NCI-H2107 (cell line): Measurements from ENCODE around the gene SNRNP200.
"Not testable (repeated sequence)": the region's sequence is repeated elsewhere in the genome, so short reads cannot be mapped to it uniquely, and the experiment has no call there.

ENCODE experiments used
- DNase-seq: peaks from one replicate; lab custom pipeline; 2025; lab: John Stamatoyannopoulos, UW

SNRNP200 gene

DNA sequence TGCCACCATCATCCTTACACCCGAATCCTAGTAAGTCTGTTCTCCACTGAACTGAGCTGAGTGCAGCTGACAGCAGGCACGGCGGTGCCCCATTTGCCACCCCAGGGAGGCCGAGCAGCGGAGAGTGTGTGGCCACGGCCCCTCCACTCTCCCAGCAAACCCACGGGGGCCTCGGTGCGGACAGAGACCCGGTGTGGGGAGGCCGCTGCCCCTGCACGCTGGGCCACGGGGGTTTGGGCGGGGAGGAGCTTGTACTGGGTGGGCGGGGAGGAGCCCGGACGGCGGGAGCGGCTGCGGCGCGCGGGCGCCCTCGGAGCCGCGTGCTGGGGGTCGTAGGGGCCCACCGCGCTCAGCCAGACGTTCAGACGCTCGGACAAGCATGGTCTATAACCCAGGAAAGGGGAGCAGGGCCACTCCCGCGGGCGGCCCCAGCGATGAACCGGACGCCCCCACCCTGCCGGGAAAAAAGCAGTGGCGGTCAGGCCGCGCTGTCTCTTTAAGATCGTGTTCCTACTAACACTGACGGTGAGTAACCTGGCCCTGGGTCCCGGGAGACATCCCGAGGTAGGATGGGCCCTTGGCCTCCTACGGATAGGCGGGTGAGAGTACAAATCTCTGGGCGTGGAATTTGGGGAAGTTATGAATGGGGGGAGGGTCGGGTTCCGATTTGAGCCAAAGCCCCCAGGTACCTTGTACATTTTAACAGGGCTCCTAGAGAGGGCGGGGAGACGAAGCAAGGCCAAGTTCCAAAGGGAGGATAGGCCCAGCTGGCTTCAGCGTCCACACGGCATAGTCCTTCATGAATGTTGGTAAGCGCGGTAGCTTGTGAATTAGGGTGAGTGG lies 19.9 kb upstream of the SNRNP200 start, which contains the start of gene ITPRIPL1:
ITPRIPL1 (plus strand) TSS at position 277 of the 843 bp plus-strand sequence; CDS start at position 800, 523 bp downstream.
- no peak for DNase-seq

DNA sequence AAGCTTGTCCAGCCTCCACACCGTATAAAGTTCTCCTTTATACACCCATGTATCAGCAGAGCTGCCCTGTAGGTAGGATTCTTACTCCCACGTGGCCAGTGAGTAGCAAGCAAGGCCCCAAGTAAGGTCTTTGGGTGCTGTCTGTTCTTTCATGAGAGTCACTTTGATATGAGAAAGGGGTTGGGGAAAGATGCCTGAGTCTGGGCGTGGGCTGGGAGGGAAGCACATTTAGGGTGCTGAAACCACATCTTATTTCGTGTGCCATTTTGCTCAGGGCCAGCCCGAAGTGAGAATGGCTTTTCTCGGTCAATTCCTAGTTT lies 19.3 kb upstream of the SNRNP200 start:
- DNase-seq = no peak

DNA sequence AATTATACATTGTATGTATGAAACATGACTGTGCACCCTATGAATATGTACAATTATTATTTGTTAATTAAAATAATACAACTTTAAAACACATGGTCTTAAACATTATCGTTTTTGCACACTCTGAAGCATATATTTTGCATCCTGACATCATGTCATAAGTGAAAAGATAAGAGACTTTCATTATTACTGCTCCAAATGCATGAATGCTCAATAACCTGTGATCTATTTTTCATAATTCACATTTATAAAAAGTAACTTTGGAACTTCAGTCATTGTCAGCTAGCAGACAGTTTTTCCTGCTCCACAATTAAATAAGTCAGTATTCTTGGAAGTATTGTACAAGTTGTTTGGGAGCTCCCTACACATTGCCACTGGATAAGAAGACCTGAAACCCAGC lies 18.5 kb upstream of the SNRNP200 start:
- no peak for DNase-seq

DNA sequence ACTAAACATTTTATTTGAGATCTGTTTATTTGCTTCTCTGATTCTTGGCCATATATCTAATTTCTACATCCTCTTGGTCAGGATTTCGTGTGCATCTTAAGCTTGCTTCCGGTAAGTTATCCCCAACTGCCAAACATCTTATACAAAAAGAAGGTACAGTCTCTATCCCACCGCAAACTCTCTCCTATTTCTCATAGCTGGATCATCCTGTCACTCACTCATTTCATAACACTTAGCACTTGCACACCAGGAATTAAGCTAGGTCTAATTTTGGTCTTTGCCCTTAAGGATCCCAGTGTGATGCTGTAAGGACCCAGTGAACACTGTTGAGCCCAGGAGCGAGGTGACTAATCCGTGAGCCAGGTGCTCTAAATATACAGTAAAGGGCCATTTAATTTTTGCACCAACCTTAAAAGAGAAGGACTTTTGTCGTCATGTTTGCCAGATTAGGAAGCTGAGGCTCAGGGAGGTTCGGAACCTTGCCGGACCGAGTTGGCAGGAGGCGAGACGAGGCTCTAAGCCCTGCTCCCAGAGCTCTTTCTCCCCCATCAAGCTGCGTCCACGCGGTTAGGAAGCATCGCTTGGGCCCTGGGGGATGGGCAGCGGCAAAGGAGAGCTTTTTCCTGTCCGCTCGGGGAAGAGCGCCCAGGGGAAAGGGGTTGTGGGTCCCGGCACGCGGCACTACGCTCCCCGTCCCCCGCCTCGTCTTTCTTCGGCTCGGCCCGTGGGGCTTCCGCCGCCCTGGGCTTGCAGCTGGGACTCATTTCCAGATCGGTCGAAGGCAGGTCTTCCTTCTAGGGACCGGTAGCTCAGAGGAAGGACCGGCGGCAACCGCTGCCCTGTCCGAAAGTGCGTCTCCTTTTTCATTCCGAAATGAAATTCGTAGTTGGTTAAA lies 15.6 kb upstream of the SNRNP200 start:
- DNase-seq = no peak

DNA sequence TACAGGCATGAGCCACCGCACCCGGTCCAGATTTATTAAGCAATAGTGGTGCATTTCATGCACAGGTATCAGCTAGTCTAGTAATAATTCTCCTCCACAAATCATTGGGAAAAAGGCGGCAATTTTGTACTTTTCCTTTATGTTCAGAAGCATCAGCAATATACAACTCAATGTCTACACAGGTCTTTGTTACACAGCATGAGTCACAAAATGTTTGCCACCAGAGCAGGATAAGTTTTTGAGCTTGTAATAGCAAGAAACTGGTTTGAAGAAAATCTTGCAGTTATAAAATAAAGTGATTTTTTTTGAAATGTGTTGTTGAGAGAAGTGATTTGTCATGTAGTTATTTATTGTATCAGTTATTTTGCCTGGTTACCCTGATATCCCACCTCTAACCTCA lies 15.0 kb upstream of the SNRNP200 start:
- no peak for DNase-seq

DNA sequence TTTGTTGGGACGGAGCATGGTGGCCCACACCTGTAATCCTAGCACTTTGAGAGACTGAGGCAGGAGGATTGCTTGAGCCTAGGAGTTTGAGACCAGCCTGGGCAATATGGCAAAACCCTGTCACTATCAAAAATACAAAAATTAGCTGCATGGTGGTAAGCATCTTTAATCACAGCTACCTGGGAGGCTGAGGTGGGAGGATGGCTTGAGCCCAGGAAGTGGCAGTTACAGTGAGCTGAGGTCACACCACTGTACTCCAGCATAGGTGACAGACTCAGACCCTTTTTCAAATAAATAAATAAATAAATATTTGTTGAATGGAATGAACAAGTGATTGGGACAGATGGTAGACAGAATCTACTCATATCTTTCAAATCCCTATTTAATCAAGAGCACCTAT lies 14.1 kb upstream of the SNRNP200 start:
- no peak for DNase-seq

DNA sequence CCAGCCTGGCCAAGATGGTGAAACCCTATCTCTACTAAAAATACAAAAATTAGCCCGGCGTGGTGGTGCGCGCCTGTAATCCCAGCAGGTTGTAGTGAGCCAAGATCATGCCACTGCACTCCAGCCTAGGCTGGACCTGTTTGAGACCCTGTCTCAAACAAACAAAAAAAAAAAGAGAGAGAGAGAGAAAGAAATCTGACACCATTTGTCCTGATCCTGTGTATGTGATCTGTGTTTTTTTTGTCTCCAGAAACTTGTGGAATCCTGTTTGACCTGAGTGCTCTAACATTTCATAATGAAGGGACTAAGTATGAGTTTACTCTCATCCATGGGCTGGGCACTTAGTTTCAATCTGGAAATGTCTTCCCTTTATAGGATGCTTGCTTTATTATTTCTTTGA lies 13.4 kb upstream of the SNRNP200 start:
- no peak for DNase-seq

DNA sequence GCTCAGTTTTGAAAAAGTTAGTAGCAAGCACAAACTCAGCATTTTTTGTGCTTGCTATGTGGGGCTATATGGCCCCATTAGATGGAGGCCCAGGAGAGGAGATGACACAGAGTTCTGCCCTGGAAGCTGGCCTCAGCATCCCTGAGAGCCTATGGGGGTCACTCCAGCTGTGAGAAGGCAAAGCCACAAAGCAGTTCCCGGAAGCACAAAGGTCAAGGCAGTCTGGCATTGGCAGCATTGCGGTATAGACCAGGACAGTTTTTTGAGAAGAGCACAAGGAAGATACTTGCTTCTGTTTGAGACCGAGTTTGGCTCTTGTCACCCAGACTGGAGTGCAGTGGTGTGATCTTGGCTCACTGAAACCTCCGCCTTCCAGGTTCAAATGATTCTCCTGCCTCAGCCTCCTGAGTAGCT lies 12.2 kb upstream of the SNRNP200 start:
- no peak for DNase-seq

DNA sequence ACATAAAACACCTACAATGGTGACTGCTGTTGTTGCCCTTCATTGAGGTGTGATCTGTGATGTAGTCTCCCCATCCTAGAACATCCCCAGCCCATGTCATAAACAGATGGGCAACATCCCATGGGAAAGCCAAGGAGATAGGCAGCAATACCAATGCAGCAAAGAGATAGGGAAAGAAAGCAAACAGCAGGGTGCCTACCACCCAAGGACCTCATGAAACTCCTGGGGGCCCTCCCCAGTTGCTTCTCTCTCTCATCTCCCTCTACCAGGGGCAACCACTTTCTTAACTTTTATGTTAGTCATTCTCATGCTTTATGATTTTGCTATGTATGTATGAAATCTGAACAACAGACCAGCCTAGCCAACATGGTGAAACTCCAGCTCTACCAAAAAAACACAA lies 11.7 kb upstream of the SNRNP200 start:
- DNase-seq = no peak

DNA sequence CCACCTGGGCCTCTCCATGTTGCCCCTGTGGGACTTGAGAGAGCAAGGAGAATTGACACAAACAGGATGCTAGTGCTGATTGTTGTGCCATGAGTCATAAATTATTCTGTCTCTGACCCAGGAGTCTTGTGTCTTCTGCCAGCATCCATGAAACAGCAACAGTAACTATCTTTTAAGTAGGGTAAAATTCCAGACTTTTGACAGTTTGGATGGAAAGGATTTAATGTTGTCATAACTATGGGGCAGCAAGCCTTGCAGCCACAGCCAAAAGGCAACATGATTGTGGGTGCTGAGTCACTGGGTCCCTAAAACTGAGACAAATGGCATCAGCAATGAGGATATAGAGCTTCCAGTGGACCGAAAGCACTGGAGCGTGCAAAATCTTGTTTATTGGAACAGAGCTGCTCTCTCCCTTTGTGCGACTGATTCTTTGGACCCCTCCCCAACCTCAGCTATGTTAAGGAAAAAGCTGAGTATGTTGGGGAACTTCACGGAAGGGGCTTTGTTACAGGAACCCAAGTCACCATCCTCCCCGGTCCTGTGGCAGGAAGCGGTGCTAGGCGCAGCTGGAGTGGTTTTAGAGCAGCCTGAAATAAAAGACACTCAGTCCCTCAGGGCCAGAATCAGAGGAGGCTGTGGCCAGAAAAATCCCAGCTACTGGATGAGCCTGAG lies 10.2 kb upstream of the SNRNP200 start:
- DNase-seq = no peak

DNA sequence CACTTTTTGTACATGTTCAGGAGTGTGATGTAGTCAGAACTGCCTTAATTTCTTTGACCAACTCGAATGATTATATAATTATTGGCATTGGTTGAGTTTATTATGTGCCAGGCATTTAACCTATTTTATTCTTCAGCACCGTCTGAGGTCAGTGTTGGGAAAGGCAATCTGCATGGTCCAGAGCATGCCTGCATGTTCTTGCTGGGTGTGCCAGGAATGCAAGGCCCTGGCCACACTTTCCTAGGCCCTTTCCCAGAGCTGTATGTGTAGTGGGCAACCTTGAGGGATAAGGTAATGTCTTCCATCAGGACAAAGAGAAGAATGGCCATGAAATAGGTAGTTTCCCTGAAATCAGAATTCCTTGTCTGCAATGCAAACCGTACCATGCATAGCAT lies 9.7 kb upstream of the SNRNP200 start:
- no peak for DNase-seq

DNA sequence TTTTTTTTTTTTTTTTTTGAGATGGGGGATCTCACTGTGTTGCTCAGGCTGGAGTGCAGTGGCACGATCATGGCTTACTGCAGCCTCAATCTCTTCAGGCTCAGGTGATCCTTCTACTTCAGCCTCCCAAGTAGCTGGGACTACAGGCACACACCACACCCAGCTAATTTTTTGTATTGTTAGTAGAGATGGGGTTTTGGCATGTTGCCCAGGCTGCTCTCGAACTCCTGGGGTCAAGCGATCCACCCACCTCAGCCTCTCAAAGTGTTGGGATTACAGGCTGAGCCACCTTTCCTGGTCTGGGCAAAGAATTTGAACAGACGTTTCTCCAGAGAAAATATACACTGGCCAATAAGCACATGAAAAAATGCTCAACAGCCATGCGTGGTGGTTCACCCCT lies 2.9 kb upstream of the SNRNP200 start:
- no peak for DNase-seq

DNA sequence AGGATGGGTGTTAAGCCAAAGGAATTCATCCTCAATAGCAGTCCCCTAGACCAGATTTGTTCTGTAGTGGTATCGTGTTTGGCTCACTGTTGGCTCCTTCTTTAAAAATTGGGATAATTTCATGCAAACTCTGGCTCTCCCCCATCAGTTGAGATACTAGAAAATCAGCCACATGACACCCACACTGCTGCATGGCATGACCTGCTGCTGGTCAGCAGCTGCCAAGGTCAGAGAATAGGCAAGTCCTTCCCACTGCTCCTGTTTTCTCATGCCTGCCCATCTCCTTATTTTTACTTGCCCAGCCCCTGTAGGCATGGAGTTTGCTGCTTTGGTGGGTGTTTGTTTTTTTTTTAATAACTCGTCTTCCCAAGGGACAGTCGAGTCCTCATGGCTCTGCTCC lies 1.0 kb upstream of the SNRNP200 start:
- no peak for DNase-seq

DNA sequence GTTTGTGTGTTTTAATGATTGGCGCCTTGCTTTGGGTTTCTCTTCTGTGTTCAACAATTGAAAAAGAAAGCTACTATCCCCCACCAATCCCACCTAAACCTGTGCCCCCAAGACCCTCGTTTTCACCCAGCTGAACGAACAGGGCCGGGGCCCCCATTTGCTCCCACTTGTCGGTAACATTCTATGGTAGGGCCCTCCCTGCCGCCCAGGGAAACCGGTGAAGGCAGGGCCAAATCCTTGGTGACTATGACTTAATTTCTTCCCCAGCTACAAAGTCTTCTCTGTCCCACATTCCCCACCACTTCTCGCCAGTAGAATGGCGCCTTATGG lies 598 bp upstream of the SNRNP200 start:
- DNase-seq = no peak

DNA sequence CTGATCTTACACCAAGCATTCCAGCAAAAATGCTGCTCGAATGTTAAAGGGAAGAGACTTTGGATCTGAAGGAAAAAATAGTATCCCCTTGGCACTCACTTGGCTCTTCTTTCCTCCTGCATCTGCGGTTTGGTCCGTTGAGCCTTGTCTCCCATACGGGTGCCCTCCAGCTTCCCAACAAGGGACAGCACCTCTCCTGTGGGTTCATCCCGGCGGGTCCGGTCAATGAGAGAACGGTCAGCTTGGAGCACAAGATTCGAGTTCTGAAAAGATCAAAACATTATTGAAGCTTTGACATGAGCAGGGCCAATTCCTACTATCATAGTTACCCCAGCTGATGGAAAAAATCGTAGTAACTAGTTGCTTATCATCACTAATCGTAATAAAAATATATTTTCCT lies 740 bp downstream of the SNRNP200 start:
- no peak for DNase-seq

DNA sequence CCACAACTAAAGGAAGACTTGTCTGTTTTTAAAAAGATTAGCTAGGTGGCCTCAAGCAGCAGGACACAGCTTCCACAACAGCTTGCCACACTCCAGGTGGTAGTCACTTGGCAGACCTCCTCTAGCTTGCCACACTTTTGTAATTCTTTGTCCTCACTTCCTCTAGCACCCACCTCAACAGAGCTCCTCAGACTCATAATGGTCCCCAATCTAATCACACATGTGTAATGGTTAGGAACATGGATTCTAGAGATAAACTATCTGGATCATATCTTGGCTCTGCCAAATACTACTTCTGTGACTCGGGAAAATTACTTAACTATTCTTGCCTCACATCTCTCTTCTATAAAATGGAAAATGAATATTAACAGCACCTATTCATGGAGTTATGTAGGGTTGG lies 3.5 kb downstream of the SNRNP200 start:
- no peak for DNase-seq

DNA sequence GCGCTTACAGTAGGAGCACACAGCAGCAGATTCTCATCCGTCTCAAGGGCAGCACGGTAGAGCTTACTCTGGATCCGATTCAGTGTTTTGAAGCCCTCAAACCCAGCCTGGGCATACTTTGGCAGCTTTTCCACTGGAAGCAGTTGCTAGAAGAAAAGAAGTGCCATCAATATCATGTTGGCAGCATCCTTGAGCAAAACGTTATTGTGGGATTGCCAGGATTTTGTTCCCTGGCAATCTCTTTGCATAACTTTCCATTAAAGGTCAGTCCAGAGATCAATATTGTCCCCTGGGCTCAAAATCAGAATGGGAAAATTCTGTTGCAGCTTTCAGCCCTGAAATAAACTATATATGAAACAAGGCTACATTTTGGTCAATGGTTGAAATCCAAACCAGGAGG lies 8.4 kb downstream of the SNRNP200 start:
- no peak for DNase-seq

DNA sequence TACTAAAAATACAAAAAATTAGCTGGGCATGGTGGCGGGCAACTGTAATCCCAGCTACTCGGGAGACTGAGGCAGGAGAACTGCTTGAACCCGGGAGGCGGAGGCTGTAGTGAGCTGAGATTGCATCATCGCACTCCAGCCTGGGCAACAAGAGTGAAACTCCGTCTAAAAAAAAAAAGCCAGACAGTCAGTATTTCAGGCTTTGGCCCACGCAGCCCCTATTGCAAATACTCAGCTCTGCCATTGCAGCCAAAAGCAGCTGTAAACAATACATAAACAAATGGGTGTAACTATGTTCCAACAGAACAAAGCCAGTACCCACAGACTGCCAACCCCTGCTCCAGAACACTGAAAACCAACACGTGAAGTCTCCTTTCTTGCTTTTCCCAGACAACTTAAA lies 11.1 kb downstream of the SNRNP200 start:
- DNase-seq = not testable (repeated sequence)

DNA sequence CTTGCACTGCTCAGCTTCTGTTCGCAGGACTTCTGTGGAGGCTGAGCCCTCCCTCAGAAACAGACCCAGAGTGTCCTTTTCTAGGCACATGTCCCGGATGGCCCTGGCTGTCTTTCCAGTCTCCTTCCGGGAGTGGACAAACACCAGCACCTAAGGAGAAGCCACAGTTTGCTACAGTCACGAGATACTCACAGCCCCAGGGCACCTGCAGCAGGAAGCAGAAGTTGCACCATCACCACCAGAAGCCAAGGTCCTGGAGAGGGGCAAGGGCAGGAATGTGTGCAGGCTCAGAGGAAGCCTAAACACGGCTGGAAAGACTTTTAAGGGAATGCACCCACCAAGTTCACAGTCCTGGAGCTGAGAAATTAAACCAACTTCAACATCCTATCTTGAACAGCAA lies 13.6 kb downstream of the SNRNP200 start:
- no peak for DNase-seq

DNA sequence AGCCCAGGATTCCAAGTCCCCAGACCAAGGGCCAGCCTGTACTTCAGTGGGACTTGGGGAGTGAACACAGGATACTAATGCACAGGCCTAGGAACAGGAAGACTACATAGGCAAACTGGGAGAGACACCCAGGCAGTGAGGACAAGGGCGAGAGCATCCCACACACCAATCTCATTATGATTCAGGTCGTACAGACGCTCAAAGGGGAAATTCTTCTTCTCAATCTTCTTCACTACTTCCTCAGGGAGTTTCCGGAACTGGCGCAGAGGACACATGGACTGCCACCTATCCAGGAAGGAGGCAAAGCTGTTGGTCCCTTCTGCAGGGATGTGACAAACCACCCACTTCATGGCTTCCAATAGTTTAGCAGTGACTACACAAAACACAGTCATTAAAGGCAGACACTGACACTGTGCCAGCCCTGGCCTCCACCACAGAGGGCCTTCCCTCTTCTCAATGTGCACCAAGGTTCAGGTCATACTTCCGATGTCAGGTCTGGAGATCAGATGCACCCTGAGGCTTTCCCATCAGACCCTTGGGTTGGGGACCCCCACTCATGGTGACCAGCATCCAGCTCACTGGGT lies 18.0 kb downstream of the SNRNP200 start:
- no peak for DNase-seq

DNA sequence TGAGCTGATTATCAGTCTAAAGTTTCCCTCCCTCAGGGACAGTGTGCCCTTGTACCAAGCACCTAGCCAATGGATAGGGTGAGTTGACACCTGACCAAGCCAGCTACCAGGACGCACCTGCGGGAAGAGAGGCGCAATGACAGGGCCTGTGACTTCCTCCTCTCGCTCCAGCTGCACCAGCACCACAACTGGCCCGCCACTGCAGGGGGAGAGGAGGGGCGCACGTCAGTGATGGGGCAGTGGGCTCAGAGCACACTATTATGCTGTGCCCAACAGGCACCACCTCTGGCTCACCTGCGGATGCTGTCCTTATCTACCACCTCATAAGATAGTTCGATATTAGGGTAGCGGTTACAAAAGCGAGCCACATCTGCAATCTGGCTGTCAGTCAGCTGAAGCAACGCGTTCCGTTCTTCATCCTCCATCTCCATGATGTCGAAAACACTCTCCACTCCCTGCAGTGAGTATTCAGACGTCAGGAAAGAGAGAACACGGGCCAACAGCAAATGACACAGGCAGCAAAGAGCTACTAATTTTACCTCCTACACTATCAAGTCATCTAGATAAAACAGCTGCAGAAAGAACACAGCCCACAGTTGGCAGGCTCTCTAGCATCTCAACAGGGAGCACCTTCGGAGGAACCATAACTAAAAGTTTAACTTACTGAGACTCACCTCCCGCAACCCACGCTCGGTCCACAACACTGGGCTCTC lies 28.4 kb downstream of the SNRNP200 start:
- DNase-seq = no peak
